ENCODE data around the gene ZSCAN9.
A peak's percentile ranks its signal among the peaks of the same experiment; 100 is the strongest.

The ZSCAN9 gene

DNA sequence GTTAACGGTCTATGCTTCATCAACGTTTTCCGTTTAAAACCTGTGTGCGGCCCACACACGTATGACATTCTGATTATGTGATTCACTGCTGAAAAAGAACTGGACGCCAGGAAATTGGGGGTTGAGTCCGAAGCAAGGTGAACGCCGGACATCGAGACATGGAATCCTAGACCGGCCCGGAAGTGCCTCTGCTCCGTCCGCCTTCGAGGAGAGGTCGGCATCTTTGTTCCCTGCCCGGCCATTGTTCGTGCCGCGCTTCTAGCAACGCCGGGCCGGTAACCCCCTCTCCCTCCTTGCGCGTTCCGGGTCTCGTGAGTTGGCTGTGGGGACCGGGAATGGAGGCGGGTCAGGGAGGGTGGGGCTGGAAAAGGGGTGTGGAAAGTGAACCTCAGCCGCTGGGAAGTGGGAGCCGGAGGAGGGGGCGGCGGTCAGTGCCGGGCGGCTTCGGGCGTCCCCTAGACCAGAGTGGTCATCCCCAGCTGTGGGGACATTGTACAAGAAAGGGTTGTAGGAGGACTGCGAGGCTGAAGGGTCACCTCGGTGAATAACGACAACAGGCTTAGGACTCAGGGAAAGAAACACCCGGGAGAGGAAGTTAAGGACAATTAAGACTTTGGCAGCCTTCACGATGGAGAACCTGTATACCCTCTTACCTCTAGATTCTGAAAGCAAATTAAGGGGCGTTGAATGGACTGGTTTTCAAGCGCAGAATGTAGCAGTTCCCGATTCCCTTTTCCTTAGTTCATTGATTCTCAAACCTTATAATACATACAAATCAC is at the start of gene ZSCAN9:
Gene ZSCAN9, plus strand, starts transcription at position 220 of the 779 bp plus-strand sequence. CDS start 1,810 bp downstream, outside the sequence.
- H3K4me1 ChIP-seq (ENCODE audit: control insufficient read depth in 5 of 5, insufficient read depth in 5 of 5, low read length in 5 of 5), result peaks cover 2 to 19% (median 17%) of the 10 kb centered on the region in 5 donors
- H3K27me3 ChIP-seq (ENCODE audit: control insufficient read depth in 5 of 5, insufficient read depth in 4 of 5, low read length in 5 of 5), result peaks cover 0 to 10% (median 4%) of the 10 kb centered on the region in 5 donors
- peak within 1 kb of the TSS; percentile 79 to 94 (median 86) for H3K4me3 ChIP-seq (ENCODE audit: low read depth in 1 of 5, low read length in 5 of 5)
- peak within 1 kb of the TSS; percentile 17 to 88 (median 78) for H3K9ac ChIP-seq (ENCODE audit: low read length in 5 of 5)
- peak within 1 kb of the TSS; percentile 39 for H3K27ac ChIP-seq (ENCODE audit: low read depth, low read length)
- H3K9me3 ChIP-seq (ENCODE audit: control insufficient read depth in 5 of 5, low read length in 5 of 5), result no peaks in the 10 kb centered on the region
- peaks cover 18 to 30% (median 27%) of the 10 kb centered on the region in 5 donors for H3K36me3 ChIP-seq (ENCODE audit: control insufficient read depth in 5 of 5, insufficient read depth in 5 of 5, low read length in 5 of 5)

DNA sequence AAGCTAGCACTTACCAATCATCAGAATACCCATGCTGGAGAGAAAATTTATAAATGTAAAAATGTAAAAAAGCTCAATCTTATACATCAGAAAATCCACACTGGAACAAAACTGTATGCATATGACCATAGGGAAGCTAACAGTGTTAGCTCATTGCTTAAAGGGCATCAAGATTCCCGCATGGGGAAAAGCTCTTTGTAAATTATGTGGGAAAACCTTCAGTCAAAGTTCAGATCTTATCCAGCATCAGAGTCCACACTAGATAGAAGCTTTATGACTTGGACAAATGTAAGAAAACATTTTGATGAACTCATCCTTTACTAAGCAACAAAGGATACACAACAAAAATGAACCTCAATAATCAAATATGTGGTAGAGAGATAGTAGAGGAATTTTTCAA is 48.7 kb upstream of the ZSCAN9 start:
- Histone ChIP-seq H3K4me3 (ENCODE audit: low read depth in 1 of 5, low read length in 5 of 5) (no peak overlapping the region), H3K27ac (ENCODE audit: low read depth, low read length) (no peak overlapping the region), H3K27me3 (ENCODE audit: control insufficient read depth in 5 of 5, insufficient read depth in 4 of 5, low read length in 5 of 5) (no peaks in the 10 kb centered on the region), H3K4me1 (ENCODE audit: control insufficient read depth in 5 of 5, insufficient read depth in 5 of 5, low read length in 5 of 5) (no peaks in the 10 kb centered on the region), H3K9me3 (ENCODE audit: control insufficient read depth in 5 of 5, low read length in 5 of 5) (no peaks in the 10 kb centered on the region), H3K36me3 (ENCODE audit: control insufficient read depth in 5 of 5, insufficient read depth in 5 of 5, low read length in 5 of 5) (peaks cover 0 to under 1% (median 0%) of the 10 kb centered on the region in 5 donors), H3K9ac (ENCODE audit: low read length in 5 of 5) (no peak overlapping the region)

DNA sequence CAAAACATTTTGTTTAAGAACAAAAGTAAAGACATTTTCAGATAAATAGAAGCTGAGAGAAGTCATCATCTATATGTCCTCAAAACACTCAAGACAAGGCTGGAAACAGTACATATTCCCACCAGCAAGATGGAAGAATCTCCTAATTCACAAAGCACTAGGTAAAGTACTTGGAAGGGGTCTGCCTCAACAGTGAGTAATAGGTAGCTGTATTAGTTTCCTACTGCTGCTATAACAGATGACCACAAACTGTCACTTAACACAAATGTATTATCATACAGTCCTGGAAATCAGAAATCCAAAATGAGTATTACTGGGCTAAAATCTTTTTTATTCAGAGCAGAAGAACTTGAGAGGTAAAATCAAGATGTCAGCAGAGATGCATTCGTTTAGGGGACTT is 42.8 kb upstream of the ZSCAN9 start:
- H3K27ac ChIP-seq (ENCODE audit: low read depth, low read length), result no peak overlapping the region
- no peak overlapping the region for H3K4me3 ChIP-seq (ENCODE audit: low read depth in 1 of 5, low read length in 5 of 5)
- H3K9ac ChIP-seq (ENCODE audit: low read length in 5 of 5), result no peak overlapping the region
- peaks cover 0 to 11% (median 5%) of the 10 kb centered on the region in 5 donors for H3K9me3 ChIP-seq (ENCODE audit: control insufficient read depth in 5 of 5, low read length in 5 of 5)
- no peaks in the 10 kb centered on the region for H3K27me3 ChIP-seq (ENCODE audit: control insufficient read depth in 5 of 5, insufficient read depth in 4 of 5, low read length in 5 of 5)
- no peaks in the 10 kb centered on the region for H3K36me3 ChIP-seq (ENCODE audit: control insufficient read depth in 5 of 5, insufficient read depth in 5 of 5, low read length in 5 of 5)
- no peaks in the 10 kb centered on the region for H3K4me1 ChIP-seq (ENCODE audit: control insufficient read depth in 5 of 5, insufficient read depth in 5 of 5, low read length in 5 of 5)

DNA sequence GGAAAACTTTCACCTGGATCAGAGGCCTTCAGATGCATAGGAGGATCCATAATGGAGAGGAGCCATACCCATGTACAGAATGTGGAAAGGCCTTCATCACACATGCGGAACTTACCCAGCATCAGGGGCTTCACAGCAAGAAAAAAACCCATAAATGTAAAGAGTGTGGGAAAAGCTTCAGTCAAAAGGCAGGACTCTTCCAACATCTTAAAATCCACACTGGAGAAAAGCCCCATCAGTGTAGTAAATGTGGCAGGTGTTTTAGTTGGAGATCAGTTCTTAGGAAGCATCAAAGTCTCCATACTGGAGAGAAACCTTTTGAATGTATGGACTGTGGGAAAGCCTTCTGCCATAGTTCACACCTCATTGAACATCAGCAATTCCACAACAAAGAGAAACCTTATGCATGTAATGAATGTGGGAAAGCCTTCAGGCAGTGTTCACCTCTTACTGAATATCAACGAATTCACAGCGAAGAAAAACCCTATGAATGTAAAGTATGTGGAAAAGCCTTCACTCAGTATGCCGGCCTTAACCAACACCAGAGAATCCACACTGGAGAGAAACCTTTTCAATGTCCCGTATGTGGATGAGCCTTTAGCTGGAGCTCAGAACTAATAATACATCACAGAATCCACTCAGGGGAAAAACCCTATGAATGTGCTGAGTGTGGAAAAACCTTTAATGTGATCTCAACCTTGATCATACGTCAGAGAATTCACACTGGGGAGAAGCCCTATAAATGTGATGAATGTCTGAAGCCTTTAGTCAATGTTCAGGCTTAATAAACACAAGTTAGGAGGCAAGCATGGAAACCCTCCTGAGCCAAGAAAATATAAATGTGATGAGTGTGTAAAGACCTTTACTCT is 36.7 kb upstream of the ZSCAN9 start:
- Histone ChIP-seq H3K27me3 (ENCODE audit: control insufficient read depth in 5 of 5, insufficient read depth in 4 of 5, low read length in 5 of 5) (peaks cover 0 to 2% (median 0%) of the 10 kb centered on the region in 5 donors), H3K4me3 (ENCODE audit: low read depth in 1 of 5, low read length in 5 of 5) (peak overlapping the region in 3 of 5 donors; percentile 19 to 56 (median 27)), H3K36me3 (ENCODE audit: control insufficient read depth in 5 of 5, insufficient read depth in 5 of 5, low read length in 5 of 5) (no peaks in the 10 kb centered on the region), H3K4me1 (ENCODE audit: control insufficient read depth in 5 of 5, insufficient read depth in 5 of 5, low read length in 5 of 5) (no peaks in the 10 kb centered on the region), H3K9ac (ENCODE audit: low read length in 5 of 5) (no peak overlapping the region), H3K27ac (ENCODE audit: low read depth, low read length) (no peak overlapping the region), H3K9me3 (ENCODE audit: control insufficient read depth in 5 of 5, low read length in 5 of 5) (peaks cover 30 to 59% (median 52%) of the 10 kb centered on the region in 5 donors)

DNA sequence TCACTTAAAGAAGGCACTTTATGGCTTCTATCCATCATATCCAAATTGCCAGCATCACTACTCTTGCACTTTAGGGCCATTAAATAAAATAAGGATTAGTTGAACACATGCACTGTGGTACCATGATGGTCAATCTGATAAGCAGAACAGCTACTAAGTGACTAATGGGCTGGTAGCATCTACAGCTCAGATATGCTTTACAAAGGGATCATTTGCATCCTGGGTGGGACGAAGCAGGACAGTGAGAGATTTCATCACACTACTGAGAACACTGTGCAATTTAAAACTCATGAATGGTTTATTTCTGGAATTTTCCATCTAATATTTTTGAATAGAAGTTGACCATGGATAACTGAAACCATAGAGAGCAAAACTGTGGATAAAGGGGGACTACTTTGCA is 25.1 kb upstream of the ZSCAN9 start:
- Histone ChIP-seq H3K9ac (ENCODE audit: low read length in 5 of 5) (no peak overlapping the region), H3K27ac (ENCODE audit: low read depth, low read length) (no peak overlapping the region), H3K4me1 (ENCODE audit: control insufficient read depth in 5 of 5, insufficient read depth in 5 of 5, low read length in 5 of 5) (no peaks in the 10 kb centered on the region), H3K9me3 (ENCODE audit: control insufficient read depth in 5 of 5, low read length in 5 of 5) (peaks cover 0 to 14% (median 4%) of the 10 kb centered on the region in 5 donors), H3K36me3 (ENCODE audit: control insufficient read depth in 5 of 5, insufficient read depth in 5 of 5, low read length in 5 of 5) (no peaks in the 10 kb centered on the region), H3K27me3 (ENCODE audit: control insufficient read depth in 5 of 5, insufficient read depth in 4 of 5, low read length in 5 of 5) (peaks cover 0 to 17% (median 4%) of the 10 kb centered on the region in 5 donors), H3K4me3 (ENCODE audit: low read depth in 1 of 5, low read length in 5 of 5) (no peak overlapping the region)

DNA sequence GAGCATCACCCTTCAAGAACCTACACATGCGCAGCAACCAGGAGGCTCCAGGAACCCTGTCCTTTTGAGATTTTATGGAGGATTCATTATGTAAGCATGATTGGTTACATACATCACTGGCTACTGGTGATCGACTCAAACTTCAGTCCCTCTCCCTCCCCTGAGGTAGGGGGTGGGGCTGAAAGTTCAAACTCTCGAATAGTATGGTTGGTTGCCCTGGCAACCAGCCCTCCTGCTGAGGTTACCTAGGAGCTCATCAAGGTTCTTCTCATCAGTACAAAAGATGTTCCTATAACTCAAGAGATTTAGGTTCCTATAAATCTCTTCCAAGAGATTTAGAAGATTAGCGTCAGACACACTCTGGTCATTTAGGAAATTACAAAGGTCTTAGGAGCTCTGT is 21.9 kb upstream of the ZSCAN9 start:
- Histone ChIP-seq H3K4me1 (ENCODE audit: control insufficient read depth in 5 of 5, insufficient read depth in 5 of 5, low read length in 5 of 5) (peaks cover 0 to 14% (median 10%) of the 10 kb centered on the region in 5 donors), H3K27ac (ENCODE audit: low read depth, low read length) (no peak overlapping the region), H3K9me3 (ENCODE audit: control insufficient read depth in 5 of 5, low read length in 5 of 5) (peaks cover 0 to 17% (median 0%) of the 10 kb centered on the region in 5 donors), H3K4me3 (ENCODE audit: low read depth in 1 of 5, low read length in 5 of 5) (no peak overlapping the region), H3K36me3 (ENCODE audit: control insufficient read depth in 5 of 5, insufficient read depth in 5 of 5, low read length in 5 of 5) (no peaks in the 10 kb centered on the region), H3K9ac (ENCODE audit: low read length in 5 of 5) (no peak overlapping the region), H3K27me3 (ENCODE audit: control insufficient read depth in 5 of 5, insufficient read depth in 4 of 5, low read length in 5 of 5) (peaks cover 11 to 37% (median 21%) of the 10 kb centered on the region in 5 donors)

DNA sequence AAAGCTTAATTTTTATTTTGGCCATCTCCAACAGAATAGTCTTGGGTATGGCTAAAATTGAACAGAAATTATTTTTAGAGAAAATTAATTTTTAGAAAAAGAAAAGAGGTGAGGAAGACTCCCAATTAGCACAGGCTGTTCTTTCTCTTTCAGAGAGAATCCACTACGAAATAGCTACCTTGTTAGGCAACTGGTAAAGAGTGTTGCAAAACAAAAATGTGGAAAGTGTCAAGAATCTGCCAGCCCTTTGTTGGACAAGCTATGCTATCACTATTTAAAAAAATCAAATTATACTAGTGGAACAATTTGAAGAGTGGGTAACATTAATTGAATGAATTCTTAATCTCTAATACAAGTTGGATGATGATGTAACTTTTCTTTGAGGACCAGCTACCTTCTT is 19.2 kb upstream of the ZSCAN9 start:
- Histone ChIP-seq H3K36me3 (ENCODE audit: control insufficient read depth in 5 of 5, insufficient read depth in 5 of 5, low read length in 5 of 5) (no peaks in the 10 kb centered on the region), H3K9ac (ENCODE audit: low read length in 5 of 5) (no peak overlapping the region), H3K27ac (ENCODE audit: low read depth, low read length) (no peak overlapping the region), H3K9me3 (ENCODE audit: control insufficient read depth in 5 of 5, low read length in 5 of 5) (peaks cover 0 to 12% (median 0%) of the 10 kb centered on the region in 5 donors), H3K4me1 (ENCODE audit: control insufficient read depth in 5 of 5, insufficient read depth in 5 of 5, low read length in 5 of 5) (peaks cover 0 to 15% (median 11%) of the 10 kb centered on the region in 5 donors), H3K27me3 (ENCODE audit: control insufficient read depth in 5 of 5, insufficient read depth in 4 of 5, low read length in 5 of 5) (peaks cover 23 to 43% (median 32%) of the 10 kb centered on the region in 5 donors), H3K4me3 (ENCODE audit: low read depth in 1 of 5, low read length in 5 of 5) (no peak overlapping the region)

DNA sequence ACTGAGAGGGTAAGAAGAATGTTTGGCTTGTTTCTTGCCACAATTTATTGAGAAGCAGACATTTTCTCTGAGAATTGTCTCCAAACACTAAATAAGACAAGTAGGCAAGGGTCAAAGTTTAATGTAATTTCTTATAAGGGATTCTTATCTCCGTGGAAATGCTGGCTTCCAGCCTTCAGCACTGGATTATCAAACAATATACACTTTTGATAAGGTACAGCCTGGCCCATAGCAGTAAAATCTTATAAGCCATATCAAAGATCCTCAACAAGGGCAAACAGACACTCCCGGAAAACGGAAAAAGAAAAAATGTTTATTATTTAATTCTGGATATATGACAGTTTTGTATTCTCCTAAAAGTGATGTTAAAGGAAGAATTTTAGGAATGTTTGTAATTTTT is 18.5 kb upstream of the ZSCAN9 start:
- Histone ChIP-seq H3K4me1 (ENCODE audit: control insufficient read depth in 5 of 5, insufficient read depth in 5 of 5, low read length in 5 of 5) (peaks cover 0 to 15% (median 11%) of the 10 kb centered on the region in 5 donors), H3K27ac (ENCODE audit: low read depth, low read length) (no peak overlapping the region), H3K9ac (ENCODE audit: low read length in 5 of 5) (no peak overlapping the region), H3K9me3 (ENCODE audit: control insufficient read depth in 5 of 5, low read length in 5 of 5) (peaks cover 0 to 12% (median 0%) of the 10 kb centered on the region in 5 donors), H3K4me3 (ENCODE audit: low read depth in 1 of 5, low read length in 5 of 5) (no peak overlapping the region), H3K36me3 (ENCODE audit: control insufficient read depth in 5 of 5, insufficient read depth in 5 of 5, low read length in 5 of 5) (no peaks in the 10 kb centered on the region), H3K27me3 (ENCODE audit: control insufficient read depth in 5 of 5, insufficient read depth in 4 of 5, low read length in 5 of 5) (peaks cover 28 to 44% (median 32%) of the 10 kb centered on the region in 5 donors)

DNA sequence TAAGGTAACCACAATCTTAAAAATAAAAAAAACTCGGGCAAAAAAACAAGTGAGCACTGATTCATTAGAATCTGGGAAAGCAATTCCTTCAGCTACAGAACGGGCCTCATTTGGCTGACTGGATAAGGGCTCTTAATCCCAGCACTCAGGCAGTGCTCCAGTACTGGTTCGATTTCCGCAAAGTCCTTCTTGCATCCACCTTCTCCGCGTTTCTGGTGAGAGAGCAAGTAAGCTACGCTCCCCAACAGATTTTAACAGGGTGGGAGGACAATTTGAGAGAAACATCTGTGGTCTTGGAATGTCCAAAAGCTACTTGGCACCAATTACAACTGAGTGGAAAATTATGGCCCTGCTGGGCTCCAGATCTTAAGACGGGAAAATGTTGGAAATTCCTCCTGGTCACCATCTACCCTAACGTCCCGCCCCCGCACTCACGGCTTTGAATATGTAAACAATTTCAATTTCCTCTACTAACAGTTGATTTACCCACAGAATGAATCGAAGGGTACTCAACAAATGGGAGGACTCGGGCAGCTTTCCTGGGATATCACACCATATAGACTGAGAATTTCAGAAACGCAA is 18.1 kb upstream of the ZSCAN9 start:
- Histone ChIP-seq H3K9me3 (ENCODE audit: control insufficient read depth in 5 of 5, low read length in 5 of 5) (peaks cover 0 to 12% (median 0%) of the 10 kb centered on the region in 5 donors), H3K4me1 (ENCODE audit: control insufficient read depth in 5 of 5, insufficient read depth in 5 of 5, low read length in 5 of 5) (peaks cover 0 to 16% (median 11%) of the 10 kb centered on the region in 5 donors), H3K27ac (ENCODE audit: low read depth, low read length) (no peak overlapping the region), H3K36me3 (ENCODE audit: control insufficient read depth in 5 of 5, insufficient read depth in 5 of 5, low read length in 5 of 5) (no peaks in the 10 kb centered on the region), H3K9ac (ENCODE audit: low read length in 5 of 5) (peak overlapping the region in 1 of 5 donors; percentile 56), H3K4me3 (ENCODE audit: low read depth in 1 of 5, low read length in 5 of 5) (peak overlapping the region; percentile 55 to 63 (median 59)), H3K27me3 (ENCODE audit: control insufficient read depth in 5 of 5, insufficient read depth in 4 of 5, low read length in 5 of 5) (peaks cover 31 to 48% (median 35%) of the 10 kb centered on the region in 5 donors)

Measured in subcutaneous abdominal adipose tissue (tissue), 5 donors.